Measurements from ENCODE around the gene EYS. TPM values are rescaled to one million over a fixed set of nuclear protein-coding genes. Genes with fewer than 3 reads are reported as not detected.
"Not testable (repeated sequence)": the region's sequence is repeated elsewhere in the genome, so short reads cannot be mapped to it uniquely, and the experiment has no call there.

EYS gene
- total RNA-seq, 1 experiment from 2014 or later, result not detected

DNA sequence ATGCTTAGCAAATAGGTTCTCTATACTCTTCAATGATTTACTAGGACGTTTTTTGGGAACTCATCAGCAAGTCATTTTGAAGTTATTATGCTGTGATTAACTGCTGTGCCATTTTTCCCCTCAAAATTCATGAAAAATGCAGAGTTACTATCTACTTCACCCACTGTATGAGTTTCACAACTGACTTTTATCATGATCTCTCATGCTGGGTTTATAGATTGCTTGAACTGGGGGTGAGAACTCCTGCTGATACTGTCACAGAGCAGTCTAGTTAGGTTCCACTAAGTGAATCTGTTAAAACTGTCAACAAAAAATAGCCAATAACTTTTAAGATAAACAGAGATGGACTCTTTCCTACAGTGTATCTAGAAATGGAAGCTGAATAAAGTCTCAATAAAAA, 136.7 kb downstream of the EYS start:
- Histone ChIP-seq H3K4me1 (no peaks in the 10 kb centered on the region), H3K36me3 (ENCODE audit: control insufficient read depth, insufficient read depth, low read length) (no peaks in the 10 kb centered on the region), H3K27me3 (replicated peaks; ENCODE audit: control insufficient read depth, insufficient read depth, low read length) (no peaks in the 10 kb centered on the region), H3K4me3 (ENCODE audit: low read depth, low read length) (no peak overlapping the region), H3K9me3 (no peaks in the 10 kb centered on the region)
- TF ChIP-seq, protein P1, sequence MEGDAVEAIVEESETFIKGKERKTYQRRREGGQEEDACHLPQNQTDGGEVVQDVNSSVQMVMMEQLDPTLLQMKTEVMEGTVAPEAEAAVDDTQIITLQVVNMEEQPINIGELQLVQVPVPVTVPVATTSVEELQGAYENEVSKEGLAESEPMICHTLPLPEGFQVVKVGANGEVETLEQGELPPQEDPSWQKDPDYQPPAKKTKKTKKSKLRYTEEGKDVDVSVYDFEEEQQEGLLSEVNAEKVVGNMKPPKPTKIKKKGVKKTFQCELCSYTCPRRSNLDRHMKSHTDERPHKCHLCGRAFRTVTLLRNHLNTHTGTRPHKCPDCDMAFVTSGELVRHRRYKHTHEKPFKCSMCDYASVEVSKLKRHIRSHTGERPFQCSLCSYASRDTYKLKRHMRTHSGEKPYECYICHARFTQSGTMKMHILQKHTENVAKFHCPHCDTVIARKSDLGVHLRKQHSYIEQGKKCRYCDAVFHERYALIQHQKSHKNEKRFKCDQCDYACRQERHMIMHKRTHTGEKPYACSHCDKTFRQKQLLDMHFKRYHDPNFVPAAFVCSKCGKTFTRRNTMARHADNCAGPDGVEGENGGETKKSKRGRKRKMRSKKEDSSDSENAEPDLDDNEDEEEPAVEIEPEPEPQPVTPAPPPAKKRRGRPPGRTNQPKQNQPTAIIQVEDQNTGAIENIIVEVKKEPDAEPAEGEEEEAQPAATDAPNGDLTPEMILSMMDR (IDR thresholded peaks at IDR 0.05; ENCODE audit: insufficient read depth in 1 of 2, low read depth in 1 of 2, low read length in 1 of 2, severe bottlenecking in 1 of 2, unreplicated experiment in 1 of 2), result no peak
- Mint-ChIP-seq H3K4me1 (ENCODE audit: low read depth, unreplicated experiment) (peaks cover 6% of the 10 kb centered on the region), H3K4me3 (ENCODE audit: unreplicated experiment) (no peak overlapping the region), H3K36me3 (ENCODE audit: insufficient read depth, unreplicated experiment) (no peaks in the 10 kb centered on the region), H3K9me3 (ENCODE audit: unreplicated experiment) (no peaks in the 10 kb centered on the region), H3K27ac (ENCODE audit: unreplicated experiment) (no peak overlapping the region), H3K27me3 (ENCODE audit: insufficient read depth, unreplicated experiment) (no peaks in the 10 kb centered on the region)
- CTCF ChIA-PET, result no interaction called here
- POLR2A ChIA-PET, result no interaction called here
- intact Hi-C loops (cut with micrococcal nuclease; ENCODE audit: unreplicated experiment), result no loop called here
- no peak for DNase-seq
- BruUV-seq (replicated peaks), result no TSS peak

DNA sequence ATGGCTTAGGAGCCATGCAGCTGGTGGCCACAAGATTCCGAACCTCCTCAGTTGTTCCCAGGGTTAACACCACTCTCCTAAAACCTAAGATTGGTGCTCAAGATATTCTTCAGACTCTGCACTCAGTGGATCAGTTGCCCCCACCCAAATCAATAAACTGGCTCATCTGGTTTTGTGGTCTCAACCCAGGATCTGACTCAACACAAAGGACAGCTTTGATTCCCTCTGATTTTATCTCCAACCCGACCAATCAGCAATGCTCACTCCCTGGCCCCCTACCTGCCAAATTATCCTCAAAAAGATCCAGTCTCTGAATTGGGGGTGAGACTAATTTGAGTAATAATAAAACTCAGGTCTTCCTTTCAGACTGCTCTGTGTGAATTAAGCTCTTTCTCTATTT, 137.5 kb downstream of the EYS start:
- Histone ChIP-seq H3K4me3 (ENCODE audit: low read depth, low read length) (no peak overlapping the region), H3K36me3 (ENCODE audit: control insufficient read depth, insufficient read depth, low read length) (no peaks in the 10 kb centered on the region), H3K4me1 (no peaks in the 10 kb centered on the region), H3K27me3 (replicated peaks; ENCODE audit: control insufficient read depth, insufficient read depth, low read length) (no peaks in the 10 kb centered on the region), H3K9me3 (no peaks in the 10 kb centered on the region)
- Mint-ChIP-seq H3K4me1 (ENCODE audit: low read depth, unreplicated experiment) (peaks cover 6% of the 10 kb centered on the region), H3K4me3 (ENCODE audit: unreplicated experiment) (no peak overlapping the region), H3K27ac (ENCODE audit: unreplicated experiment) (no peak overlapping the region), H3K36me3 (ENCODE audit: insufficient read depth, unreplicated experiment) (no peaks in the 10 kb centered on the region), H3K9me3 (ENCODE audit: unreplicated experiment) (no peaks in the 10 kb centered on the region), H3K27me3 (ENCODE audit: insufficient read depth, unreplicated experiment) (no peaks in the 10 kb centered on the region)
- intact Hi-C loops (cut with micrococcal nuclease; ENCODE audit: unreplicated experiment), result no loop called here
- TF ChIP-seq, protein P1 (IDR thresholded peaks at IDR 0.05; ENCODE audit: insufficient read depth in 1 of 2, low read depth in 1 of 2, low read length in 1 of 2, severe bottlenecking in 1 of 2, unreplicated experiment in 1 of 2), result no peak
- CTCF ChIA-PET, result no interaction called here
- POLR2A ChIA-PET, result no interaction called here
- no TSS peak for BruUV-seq (replicated peaks)
- DNase-seq, result no peak

DNA sequence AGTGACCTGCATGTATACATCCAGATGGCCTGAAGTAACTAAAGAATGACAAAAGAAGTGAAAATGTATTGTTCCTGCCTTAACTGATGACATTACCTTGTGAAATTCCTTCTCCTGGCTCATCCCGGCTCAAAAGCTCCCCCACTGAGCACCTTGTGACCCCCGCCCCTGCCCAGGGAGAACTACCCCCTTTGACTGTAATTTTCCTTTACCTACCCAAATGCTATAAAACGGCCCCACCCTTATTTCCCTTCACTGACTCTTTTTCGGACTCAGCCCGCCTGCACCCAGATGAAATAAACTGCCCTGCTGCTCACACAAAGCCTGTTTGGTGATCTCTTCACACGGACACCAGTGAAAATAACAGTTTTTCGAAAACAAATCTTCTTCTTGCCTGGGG, 138.0 kb downstream of the EYS start:
- H3K36me3 ChIP-seq (ENCODE audit: control insufficient read depth, insufficient read depth, low read length); H3K4me3 ChIP-seq (ENCODE audit: low read depth, low read length); H3K27me3 Mint-ChIP-seq (ENCODE audit: insufficient read depth, unreplicated experiment); intact Hi-C loops (cut with micrococcal nuclease; ENCODE audit: unreplicated experiment); H3K4me1 Mint-ChIP-seq (ENCODE audit: low read depth, unreplicated experiment); H3K9me3 ChIP-seq; H3K4me1 ChIP-seq; DNase-seq; H3K27me3 ChIP-seq (replicated peaks; ENCODE audit: control insufficient read depth, insufficient read depth, low read length); H3K4me3 Mint-ChIP-seq (ENCODE audit: unreplicated experiment); H3K36me3 Mint-ChIP-seq (ENCODE audit: insufficient read depth, unreplicated experiment); POLR2A ChIA-PET; H3K9me3 Mint-ChIP-seq (ENCODE audit: unreplicated experiment); H3K27ac Mint-ChIP-seq (ENCODE audit: unreplicated experiment); BruUV-seq (replicated peaks); CTCF ChIA-PET: not testable (repeated sequence)

DNA sequence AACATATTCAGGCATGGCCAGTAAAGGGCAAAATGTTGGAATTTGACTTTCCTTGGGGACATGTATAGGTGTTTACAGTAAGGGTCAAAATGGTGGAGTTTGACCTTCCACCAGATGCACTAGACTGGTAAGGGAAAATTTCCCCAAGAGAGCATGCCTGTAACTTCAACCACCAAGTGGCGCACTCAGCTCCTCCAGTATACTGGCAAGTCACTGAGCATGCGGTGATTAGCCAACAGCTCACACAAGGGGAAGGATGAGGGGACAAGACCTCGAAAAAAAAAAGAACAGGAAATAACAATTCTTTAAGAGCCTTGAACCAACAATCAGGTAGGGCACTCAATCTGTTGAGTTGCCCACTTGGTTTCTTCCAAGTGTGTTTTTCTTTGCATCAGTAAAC, 140.9 kb downstream of the EYS start:
- Mint-ChIP-seq H3K4me1 (ENCODE audit: low read depth, unreplicated experiment) (peaks cover 6% of the 10 kb centered on the region), H3K36me3 (ENCODE audit: insufficient read depth, unreplicated experiment) (no peaks in the 10 kb centered on the region)
- CTCF ChIA-PET, result no interaction called here

More for the DNA sequence above, 140.9 kb downstream of the EYS start:
- Histone ChIP-seq H3K4me1 (no peaks in the 10 kb centered on the region), H3K27me3 (replicated peaks; ENCODE audit: control insufficient read depth, insufficient read depth, low read length) (no peaks in the 10 kb centered on the region), H3K36me3 (ENCODE audit: control insufficient read depth, insufficient read depth, low read length) (no peaks in the 10 kb centered on the region), H3K9me3 (no peaks in the 10 kb centered on the region), H3K4me3 (ENCODE audit: low read depth, low read length) (no peak overlapping the region)
- no peaks in the 10 kb centered on the region for H3K9me3 Mint-ChIP-seq (ENCODE audit: unreplicated experiment)
- intact Hi-C loops (cut with micrococcal nuclease; ENCODE audit: unreplicated experiment), result no loop called here
- no peaks in the 10 kb centered on the region for H3K27me3 Mint-ChIP-seq (ENCODE audit: insufficient read depth, unreplicated experiment)
- H3K27ac Mint-ChIP-seq (ENCODE audit: unreplicated experiment), result no peak overlapping the region
- POLR2A ChIA-PET, result no interaction called here
- TF ChIP-seq, protein P1 (IDR thresholded peaks at IDR 0.05; ENCODE audit: insufficient read depth in 1 of 2, low read depth in 1 of 2, low read length in 1 of 2, severe bottlenecking in 1 of 2, unreplicated experiment in 1 of 2), result no peak
- no TSS peak for BruUV-seq (replicated peaks)
- no peak for DNase-seq
- no peak overlapping the region for H3K4me3 Mint-ChIP-seq (ENCODE audit: unreplicated experiment)

Data from Caco-2 (cell line).